ENCODE data around the gene ADSS1.

Gene ADSS1

GRCh38 chr14:104784218-104784568 lies 60.2 kb downstream of the ADSS1 start:
- no peak for DNase-seq (ENCODE audit: low spot score)

- DNase-seq (ENCODE audit: low spot score): no peak
These were observed 61.0 kb downstream of the ADSS1 start for GRCh38 chr14:104784846-104785707.

- no peak for DNase-seq (ENCODE audit: low spot score)
These were observed 61.7 kb downstream of the ADSS1 start for GRCh38 chr14:104785708-104786080.

GRCh38 chr14:104786091-104786586 lies 62.1 kb downstream of the ADSS1 start:
- no peak for DNase-seq (ENCODE audit: low spot score)

- DNase-seq (ENCODE audit: low spot score): no peak
These were observed 63.0 kb downstream of the ADSS1 start for GRCh38 chr14:104786726-104787675.

- no peak for DNase-seq (ENCODE audit: low spot score)
These were observed 63.7 kb downstream of the ADSS1 start for GRCh38 chr14:104787736-104788135.

- no peak for DNase-seq (ENCODE audit: low spot score)
These were observed 64.3 kb downstream of the ADSS1 start for GRCh38 chr14:104788161-104788818.

GRCh38 chr14:104788873-104789663 lies 65.0 kb downstream of the ADSS1 start:
- no peak for DNase-seq (ENCODE audit: low spot score)

GRCh38 chr14:104789752-104790743 lies 66.0 kb downstream of the ADSS1 start:
- no peak for DNase-seq (ENCODE audit: low spot score)

GRCh38 chr14:104791425-104791824 lies 67.4 kb downstream of the ADSS1 start:
- no peak for DNase-seq (ENCODE audit: low spot score)

- no peak for DNase-seq (ENCODE audit: low spot score)
These were observed 68.3 kb downstream of the ADSS1 start for GRCh38 chr14:104792101-104792884.

GRCh38 chr14:104792945-104793702 lies 69.1 kb downstream of the ADSS1 start:
- DNase-seq (ENCODE audit: low spot score): no peak

- no peak for DNase-seq (ENCODE audit: low spot score)
These were observed 69.6 kb downstream of the ADSS1 start for GRCh38 chr14:104793703-104793959.

- DNase-seq (ENCODE audit: low spot score): peak; percentile 20
These were observed 70.1 kb downstream of the ADSS1 start for GRCh38 chr14:104794099-104794498.

GRCh38 chr14:104794631-104794992 lies 70.6 kb downstream of the ADSS1 start:
- DNase-seq (ENCODE audit: low spot score): no peak

GRCh38 chr14:104794993-104795780 lies 71.2 kb downstream of the ADSS1 start, which contains the start of gene AKT1:
AKT1 (minus strand) TSS chr14:104795748; CDS start chr14:104792643, 3,105 bp downstream.
- no peak for DNase-seq (ENCODE audit: low spot score)

- peak; percentile 57 for DNase-seq (ENCODE audit: low spot score)
These were observed 72.0 kb downstream of the ADSS1 start for GRCh38 chr14:104795781-104796686.
